Upper lobe of left lung (tissue), 4 donors: ENCODE results near the gene ICE1.

Source experiments
- EP300 ChIP-seq, 4 donors: sonication (generic); formaldehyde crosslinking; IDR thresholded peaks; one replicate each; pipeline ENCODE4 v1.5.1; 2017; ENCODE audit warnings: antibody characterized with exemption in 4 of 4, control low read depth in 2 of 4
- POLR2A ChIP-seq, 4 donors: fragments of 450-650 bp; IDR thresholded peaks; one replicate each; pipeline ENCODE4 v1.5.1; 2016 to 2017; ENCODE audit warnings: antibody characterized with exemption in 4 of 4, mild to moderate bottlenecking in 2 of 4
- POLR2AphosphoS5 ChIP-seq, 2 donors: sonication (generic); formaldehyde crosslinking; IDR thresholded peaks; one replicate each; pipeline ENCODE4 v1.5.1; 2017; ENCODE audit warnings: antibody characterized with exemption in 2 of 2
- TF ChIP-seq, protein P1 (sequence below), 6 experiments: fragments of 450-650 bp in 4 of 6; fragments of 200-600 bp in 2 of 6; sonication (generic) in 2 of 6; IDR thresholded peaks; one replicate each; pipeline ENCODE4 v1.5.1; 2016 to 2019; ENCODE audit warnings: antibody characterized with exemption in 6 of 6

DNA sequence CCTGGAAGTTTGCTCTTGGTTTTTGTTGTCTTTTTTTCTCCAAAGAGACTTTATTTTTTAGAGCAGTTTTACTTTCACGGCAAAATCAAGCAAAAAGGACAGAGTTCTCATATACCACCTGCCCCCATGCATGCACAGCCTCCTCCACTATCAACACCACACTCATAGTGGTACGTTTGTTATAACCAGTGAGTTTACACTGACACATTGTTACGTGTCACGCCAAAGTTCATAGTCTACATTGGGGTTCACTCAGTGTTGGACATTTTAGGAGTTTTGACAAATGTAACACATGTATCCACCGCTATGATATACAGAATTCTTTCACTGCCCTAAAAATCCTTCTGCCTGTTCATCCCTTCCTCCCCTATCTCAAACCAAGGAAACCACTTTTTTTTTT is 7.5 kb upstream of the ICE1 start:
- TF ChIP-seq, protein P1, sequence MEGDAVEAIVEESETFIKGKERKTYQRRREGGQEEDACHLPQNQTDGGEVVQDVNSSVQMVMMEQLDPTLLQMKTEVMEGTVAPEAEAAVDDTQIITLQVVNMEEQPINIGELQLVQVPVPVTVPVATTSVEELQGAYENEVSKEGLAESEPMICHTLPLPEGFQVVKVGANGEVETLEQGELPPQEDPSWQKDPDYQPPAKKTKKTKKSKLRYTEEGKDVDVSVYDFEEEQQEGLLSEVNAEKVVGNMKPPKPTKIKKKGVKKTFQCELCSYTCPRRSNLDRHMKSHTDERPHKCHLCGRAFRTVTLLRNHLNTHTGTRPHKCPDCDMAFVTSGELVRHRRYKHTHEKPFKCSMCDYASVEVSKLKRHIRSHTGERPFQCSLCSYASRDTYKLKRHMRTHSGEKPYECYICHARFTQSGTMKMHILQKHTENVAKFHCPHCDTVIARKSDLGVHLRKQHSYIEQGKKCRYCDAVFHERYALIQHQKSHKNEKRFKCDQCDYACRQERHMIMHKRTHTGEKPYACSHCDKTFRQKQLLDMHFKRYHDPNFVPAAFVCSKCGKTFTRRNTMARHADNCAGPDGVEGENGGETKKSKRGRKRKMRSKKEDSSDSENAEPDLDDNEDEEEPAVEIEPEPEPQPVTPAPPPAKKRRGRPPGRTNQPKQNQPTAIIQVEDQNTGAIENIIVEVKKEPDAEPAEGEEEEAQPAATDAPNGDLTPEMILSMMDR (IDR thresholded peaks at IDR 0.05), result no peak
- TF ChIP-seq POLR2A (IDR thresholded peaks at IDR 0.05) (no peak), EP300 (IDR thresholded peaks at IDR 0.05) (no peak), POLR2AphosphoS5 (IDR thresholded peaks at IDR 0.05) (no peak)
